Measurements from ENCODE around the gene SPATA2.
A peak's percentile ranks its signal among the peaks of the same experiment; 100 is the strongest.
"Not testable (repeated sequence)": the region's sequence is repeated elsewhere in the genome, so short reads cannot be mapped to it uniquely, and the experiment has no call there.

SPATA2 gene

GRCh38 chr20:49901588-49901987 is 13.7 kb downstream of the SPATA2 start:
- no peak for DNase-seq (ENCODE audit: low read depth)

GRCh38 chr20:49899541-49900383 is 15.6 kb downstream of the SPATA2 start:
- DNase-seq (ENCODE audit: low read depth), result no peak

GRCh38 chr20:49896204-49896603 is 19.1 kb downstream of the SPATA2 start:
- peak; percentile 84 for DNase-seq (ENCODE audit: low read depth)

GRCh38 chr20:49895474-49896093 is 19.7 kb downstream of the SPATA2 start:
- DNase-seq (ENCODE audit: low read depth), result not testable (repeated sequence)

GRCh38 chr20:49894073-49894470 is 21.3 kb downstream of the SPATA2 start:
- DNase-seq (ENCODE audit: low read depth), result no peak

GRCh38 chr20:49893242-49894072 is 21.9 kb downstream of the SPATA2 start:
- no peak for DNase-seq (ENCODE audit: low read depth)

DNA sequence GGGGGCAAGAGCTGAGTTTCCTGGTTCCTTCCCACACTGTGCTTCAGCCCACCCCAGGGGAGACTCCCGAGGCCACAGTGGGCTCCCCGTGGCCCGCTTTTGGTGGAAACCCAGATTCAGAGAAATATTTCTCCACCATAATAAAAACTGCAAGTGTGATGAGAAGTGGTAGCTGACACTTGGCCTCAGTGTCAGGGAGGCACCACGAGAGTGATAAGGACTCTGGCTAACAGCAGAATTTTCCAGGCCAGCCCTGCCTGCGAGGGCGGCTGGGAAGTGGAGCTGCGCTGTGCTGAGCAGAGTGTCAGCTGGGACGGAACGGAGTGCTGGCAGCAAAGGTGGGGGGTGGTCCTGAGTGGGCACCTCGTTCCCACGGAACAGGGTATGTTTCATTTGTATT is 22.5 kb downstream of the SPATA2 start:
- no peak for DNase-seq (ENCODE audit: low read depth)

GRCh38 chr20:49892260-49892659 is 23.1 kb downstream of the SPATA2 start:
- no peak for DNase-seq (ENCODE audit: low read depth)

DNA sequence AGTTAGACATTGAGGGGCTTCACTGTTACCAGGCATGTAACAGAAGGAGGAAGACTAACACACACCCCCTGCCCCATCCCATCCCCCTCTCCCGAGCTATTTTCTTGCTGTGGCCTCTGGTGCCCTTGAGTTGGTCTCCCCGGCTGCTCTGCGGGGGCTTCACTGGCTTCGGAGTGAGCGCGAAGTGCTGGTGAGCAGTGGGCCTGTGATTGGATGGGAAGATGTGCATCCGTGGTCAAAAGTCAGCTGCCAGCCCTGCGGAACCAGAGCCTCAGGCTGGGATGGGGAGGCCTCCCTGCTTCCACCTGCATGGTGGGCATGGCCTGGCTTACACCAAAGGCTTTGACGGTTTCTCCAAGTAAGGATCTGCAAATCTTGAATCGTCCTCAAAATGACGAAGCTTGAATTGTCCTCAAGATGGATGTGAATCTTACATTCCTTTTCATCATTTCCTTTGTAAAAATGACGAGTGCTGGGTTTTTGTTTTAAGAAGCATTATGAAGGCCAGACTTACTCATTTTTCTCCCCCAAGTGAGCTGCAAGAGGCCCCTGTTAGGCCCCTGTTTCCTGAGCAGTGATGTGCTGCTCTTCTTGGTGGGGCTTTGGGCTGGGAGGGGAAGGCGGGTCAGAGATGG is 23.7 kb downstream of the SPATA2 start:
- no peak for DNase-seq (ENCODE audit: low read depth)

- no peak for DNase-seq (ENCODE audit: low read depth)
Measured at GRCh38 chr20:49890471-49891361, 24.6 kb downstream of the SPATA2 start.

DNA sequence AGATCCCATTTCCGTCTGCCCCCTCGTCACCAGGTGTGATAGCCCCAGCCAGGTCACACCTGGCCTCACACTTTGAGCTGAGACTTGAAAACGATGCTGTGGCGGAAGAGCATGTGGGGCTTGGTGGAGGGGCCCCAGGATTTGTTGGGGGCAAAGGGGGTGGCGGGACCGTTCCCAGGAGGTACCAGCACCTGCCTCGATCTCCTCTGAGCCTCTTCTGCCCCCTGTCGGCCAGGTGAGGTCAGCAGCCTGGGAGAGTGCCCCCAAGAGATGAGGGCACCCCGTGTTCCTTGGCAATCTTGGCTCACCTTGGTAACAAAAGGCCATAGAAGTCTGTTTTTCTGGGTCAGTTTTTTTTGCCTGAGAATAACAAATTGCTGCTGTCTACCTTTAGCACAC is 25.4 kb downstream of the SPATA2 start:
- no peak for DNase-seq (ENCODE audit: low read depth)

GRCh38 chr20:49889001-49889934 is 26.1 kb downstream of the SPATA2 start:
- no peak for DNase-seq (ENCODE audit: low read depth)

DNA sequence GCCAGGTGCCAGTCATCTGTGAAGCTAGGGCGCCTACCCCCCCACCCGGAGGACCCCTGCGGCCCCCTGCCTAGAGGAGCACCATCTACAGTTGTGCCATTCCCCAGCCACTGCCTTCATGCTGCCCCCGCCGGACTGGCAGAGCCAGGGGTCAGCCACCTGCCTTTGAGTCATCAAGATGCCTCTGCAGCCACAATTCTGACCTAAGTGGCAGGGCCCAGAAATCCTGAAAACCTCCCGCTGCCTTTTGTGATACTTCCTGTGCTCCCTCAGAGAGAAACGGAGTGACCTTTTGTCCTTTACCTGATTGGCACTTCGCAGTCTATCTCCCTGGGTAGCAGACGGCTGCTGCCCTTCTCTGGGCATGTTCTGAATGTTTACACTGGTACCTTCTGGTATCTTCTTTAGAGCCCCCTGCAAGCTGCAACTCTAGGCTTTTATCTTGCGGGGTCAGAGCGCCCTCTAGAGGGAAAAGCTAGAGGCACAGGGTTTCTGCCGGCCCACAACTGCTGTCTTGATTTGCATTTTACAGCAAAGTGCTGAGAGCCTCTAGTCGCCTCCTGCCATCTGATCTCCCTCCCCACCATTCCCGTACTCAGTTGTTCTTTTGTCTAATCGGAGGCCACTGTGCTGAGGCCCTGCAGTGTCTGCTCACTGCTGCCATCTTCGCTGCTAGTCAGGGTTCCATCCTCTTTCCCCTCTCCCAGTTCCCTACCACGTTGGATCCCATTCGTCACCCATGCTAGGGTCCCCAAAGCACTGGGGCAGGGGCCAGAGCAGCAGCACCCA is 26.9 kb downstream of the SPATA2 start:
- peak; percentile 53 for DNase-seq (ENCODE audit: low read depth)

DNA sequence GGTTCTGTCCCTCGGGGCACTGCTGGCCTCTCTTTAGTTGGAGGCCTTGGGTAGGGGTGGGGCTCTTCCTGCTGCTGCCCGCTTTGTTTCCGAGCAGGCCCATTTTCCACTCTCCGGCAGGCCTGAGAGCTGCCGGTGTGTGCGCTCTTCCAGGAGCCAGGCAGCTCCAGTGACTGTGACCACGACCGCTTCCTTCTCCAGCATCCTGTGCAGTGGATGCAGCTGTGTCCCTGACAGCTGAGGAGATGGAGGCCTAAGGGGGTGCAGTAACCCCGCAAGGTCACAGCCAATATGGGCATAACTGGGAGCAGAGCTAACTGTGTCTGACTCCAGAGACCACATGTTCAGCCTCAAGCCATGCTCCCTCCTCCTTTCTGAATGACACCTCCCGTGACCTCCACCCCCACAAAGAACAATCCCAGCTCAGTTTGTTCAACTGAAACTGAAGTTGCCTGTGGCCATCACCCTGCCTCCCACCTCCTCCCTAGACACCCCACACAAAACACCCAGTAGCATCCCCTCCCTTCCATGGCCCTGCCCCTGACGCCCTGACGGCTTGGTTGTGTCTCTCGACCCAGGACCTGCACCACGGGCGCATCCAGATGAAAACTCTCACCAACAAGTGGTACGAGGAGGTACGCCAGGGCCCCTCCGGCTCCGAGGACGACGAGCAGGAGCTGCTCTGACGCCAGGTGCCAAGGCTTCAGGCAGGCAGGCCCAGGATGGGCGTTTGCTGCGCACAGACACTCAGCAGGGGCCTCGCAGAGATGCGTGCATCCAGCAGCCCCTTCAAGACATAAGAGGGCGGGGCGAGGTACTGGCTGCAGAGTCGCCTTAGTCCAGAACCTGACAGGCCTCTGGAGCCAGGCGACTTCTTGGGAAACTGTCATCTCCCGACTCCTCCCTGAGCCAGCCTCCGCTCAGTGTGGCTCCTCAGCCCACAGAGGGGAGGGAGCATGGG is 27.8 kb downstream of the SPATA2 start:
- DNase-seq (ENCODE audit: low read depth), result peak; percentile 26

- DNase-seq (ENCODE audit: low read depth), result no peak
Measured at GRCh38 chr20:49886571-49887213, 28.6 kb downstream of the SPATA2 start.

- no peak for DNase-seq (ENCODE audit: low read depth)
Measured at GRCh38 chr20:49885558-49886332, 29.6 kb downstream of the SPATA2 start.
